Fibroblast of lung (primary cell): ENCODE measurements around the gene THOC7. TPM values are rescaled to one million over a fixed set of nuclear protein-coding genes. Genes with fewer than 3 reads are reported as not detected.

Source experiments
- DNase-seq, 2 donors: peaks; one replicate each; pipeline versions ENCODE4 v3.0.0 to v3.0.0-alpha.2; 2010; ENCODE audit warnings: low read depth in 2 of 2
- H2AFZ ChIP-seq: 2 replicates; pipeline ENCODE4 v1.5.1; 2012; ENCODE audit warnings: low read length, control low read depth, inconsistent platforms
- H3K27ac ChIP-seq: 2 replicates; pipeline ENCODE4 v1.5.1; 2011; ENCODE audit warnings: low read length, control low read depth; ENCODE audit not compliant: insufficient read depth
- H3K27me3 ChIP-seq: 2 replicates; pipeline ENCODE4 v1.5.1; 2011; ENCODE audit warnings: mild to moderate bottlenecking, low read length; ENCODE audit not compliant: control insufficient read depth, insufficient read depth
- H3K36me3 ChIP-seq: 2 replicates; pipeline ENCODE4 v1.5.1; 2011; ENCODE audit warnings: low read length; ENCODE audit not compliant: control insufficient read depth, insufficient read depth
- H3K4me1 ChIP-seq: 2 replicates; pipeline ENCODE4 v1.5.1; 2011; ENCODE audit warnings: low read length; ENCODE audit not compliant: control insufficient read depth, insufficient read depth; ENCODE audit errors: extremely low read depth
- H3K4me2 ChIP-seq: 2 replicates; pipeline ENCODE4 v1.5.1; 2011; ENCODE audit warnings: low read length, control low read depth; ENCODE audit not compliant: insufficient read depth; ENCODE audit errors: extremely low read depth
- H3K4me3 ChIP-seq, 4 experiments: fragments of 200-600 bp in 1 of 4; sonication (generic) in 1 of 4; replicated peaks in 1 of 4; 2 replicates each; pipeline ENCODE4 v1.5.1; 2011 to 2016; ENCODE audit warnings: low read length in 4 of 4, low read depth in 3 of 4, mild to moderate bottlenecking in 3 of 4, control low read depth in 2 of 4, inconsistent platforms in 1 of 4, mixed read lengths in 1 of 4; ENCODE audit not compliant: insufficient read depth in 1 of 4; ENCODE audit errors: control extremely low read depth in 1 of 4
- H3K79me2 ChIP-seq: 2 replicates; pipeline ENCODE4 v1.5.1; 2012; ENCODE audit warnings: mild to moderate bottlenecking, low read length, inconsistent platforms; ENCODE audit not compliant: control insufficient read depth, insufficient read depth
- H3K9ac ChIP-seq: 2 replicates; pipeline ENCODE4 v1.5.1; 2011; ENCODE audit warnings: mild to moderate bottlenecking, low read length, control low read depth; ENCODE audit not compliant: insufficient read depth
- H3K9me3 ChIP-seq: 2 replicates; pipeline ENCODE4 v1.5.1; 2012; ENCODE audit warnings: low read depth, low read length; ENCODE audit not compliant: control insufficient read depth, insufficient read depth
- H4K20me1 ChIP-seq: 2 replicates; pipeline ENCODE4 v1.5.1; 2011; ENCODE audit warnings: low read length; ENCODE audit not compliant: control insufficient read depth, insufficient read depth; ENCODE audit errors: extremely low read depth
- EZH2 ChIP-seq: IDR thresholded peaks from 2 replicates; pipeline ENCODE4 v1.5.1; 2012; ENCODE audit warnings: low read length, control low read depth, mild to moderate bottlenecking; ENCODE audit errors: missing control alignments
- polyA plus RNA-seq, 2 donors: library from polyadenylated mRNA; depleted of rRNA in 1 of 2; stranded (reverse) in 1 of 2; unstranded in 1 of 2; fragments of >200 nt; gene quantifications; 2 replicates each; pipeline ENCODE4 v1.2.1, GENCODE V29; 2011 to 2012; ENCODE audit warnings: missing spikeins in 1 of 2
- total RNA-seq: library from RNA; depleted of rRNA; stranded (reverse); fragments of >200 nt; gene quantifications from 2 replicates; pipeline ENCODE4 v1.2.1, GENCODE V29; 2014
- TF ChIP-seq, protein P1 (sequence below), 2 donors: IDR thresholded peaks in 1 of 2; conservative IDR thresholded peaks in 1 of 2; 1 replicate in 1 of 2; 2 replicates in 1 of 2; pipeline ENCODE4 v1.5.1; 2011 to 2012; ENCODE audit warnings: low read length in 2 of 2, control low read depth in 1 of 2, inconsistent platforms in 1 of 2, low read depth in 1 of 2, mild to moderate bottlenecking in 1 of 2

The THOC7 gene
- total and polyA plus RNA-seq, 2 donors (not counting 1 experiment from before 2014, with no cell fraction given), result 35.3 to 103 TPM

DNA sequence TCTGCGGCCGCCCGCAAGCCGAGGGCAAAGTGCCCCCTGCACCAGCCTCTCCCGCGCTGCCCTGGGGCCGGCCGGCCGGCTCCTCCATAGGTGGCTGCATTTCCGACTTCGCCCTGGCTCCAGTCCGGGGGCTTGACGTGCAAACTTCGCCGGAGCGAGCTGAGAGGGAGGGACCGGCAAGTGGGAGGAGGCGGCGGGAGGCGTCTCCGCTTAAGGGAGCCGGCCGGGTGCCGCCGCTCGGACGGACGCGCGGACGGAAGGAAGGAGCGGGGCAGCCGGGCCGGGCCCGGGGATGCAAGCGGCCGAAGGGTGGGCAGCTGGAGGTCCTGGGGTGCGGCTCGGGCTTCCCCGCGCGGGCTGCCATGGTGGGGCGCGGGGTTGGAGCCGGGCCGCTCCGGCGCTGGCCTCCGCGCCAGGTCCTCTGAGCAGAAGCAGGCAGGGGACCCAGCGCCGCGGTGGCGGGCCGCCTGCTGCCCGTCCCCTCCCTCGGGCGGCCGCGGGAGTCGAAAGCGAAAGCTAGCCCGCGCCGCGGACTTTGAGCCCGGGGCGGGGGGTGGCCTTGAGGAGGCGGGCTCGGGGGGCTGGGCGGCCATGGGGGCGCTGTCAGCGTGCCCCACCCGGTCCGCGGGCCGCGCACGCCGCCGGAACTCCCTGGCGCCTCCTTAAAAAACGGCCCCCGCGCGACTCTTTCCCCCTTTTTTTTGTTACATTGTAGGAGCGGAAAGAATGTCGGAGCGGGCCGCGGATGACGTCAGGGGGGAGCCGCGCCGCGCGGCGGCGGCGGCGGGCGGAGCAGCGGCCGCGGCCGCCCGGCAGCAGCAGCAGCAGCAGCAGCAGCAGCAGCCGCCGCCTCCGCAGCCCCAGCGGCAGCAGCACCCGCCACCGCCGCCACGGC, 48.5 kb upstream of the THOC7 start, which contains the start of gene SCAANT1:
TSS of gene SCAANT1 (minus strand) at position 511 of the 895 bp plus-strand sequence.
- Histone ChIP-seq H3K4me3 (peak within 1 kb of the TSS; percentile 76 to 88 (median 78)), H3K27ac (peak within 1 kb of the TSS; percentile 94), H3K36me3 (peaks cover 2% of the 10 kb centered on the region), H3K9ac (peak within 1 kb of the TSS; percentile 95), H3K4me2 (peak within 1 kb of the TSS; percentile 95), H4K20me1 (no peaks in the 10 kb centered on the region), H3K4me1 (peaks cover 11% of the 10 kb centered on the region), H3K27me3 (no peaks in the 10 kb centered on the region), H3K79me2 (peaks cover 26% of the 10 kb centered on the region), H3K9me3 (no peaks in the 10 kb centered on the region), H2AFZ (peak within 1 kb of the TSS; percentile 55)
- no peak for TF ChIP-seq EZH2
- TF ChIP-seq, protein P1, sequence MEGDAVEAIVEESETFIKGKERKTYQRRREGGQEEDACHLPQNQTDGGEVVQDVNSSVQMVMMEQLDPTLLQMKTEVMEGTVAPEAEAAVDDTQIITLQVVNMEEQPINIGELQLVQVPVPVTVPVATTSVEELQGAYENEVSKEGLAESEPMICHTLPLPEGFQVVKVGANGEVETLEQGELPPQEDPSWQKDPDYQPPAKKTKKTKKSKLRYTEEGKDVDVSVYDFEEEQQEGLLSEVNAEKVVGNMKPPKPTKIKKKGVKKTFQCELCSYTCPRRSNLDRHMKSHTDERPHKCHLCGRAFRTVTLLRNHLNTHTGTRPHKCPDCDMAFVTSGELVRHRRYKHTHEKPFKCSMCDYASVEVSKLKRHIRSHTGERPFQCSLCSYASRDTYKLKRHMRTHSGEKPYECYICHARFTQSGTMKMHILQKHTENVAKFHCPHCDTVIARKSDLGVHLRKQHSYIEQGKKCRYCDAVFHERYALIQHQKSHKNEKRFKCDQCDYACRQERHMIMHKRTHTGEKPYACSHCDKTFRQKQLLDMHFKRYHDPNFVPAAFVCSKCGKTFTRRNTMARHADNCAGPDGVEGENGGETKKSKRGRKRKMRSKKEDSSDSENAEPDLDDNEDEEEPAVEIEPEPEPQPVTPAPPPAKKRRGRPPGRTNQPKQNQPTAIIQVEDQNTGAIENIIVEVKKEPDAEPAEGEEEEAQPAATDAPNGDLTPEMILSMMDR (conservative IDR thresholded peaks at IDR 0.05 in 1 of 2, IDR thresholded peaks at IDR 0.05 in 1 of 2; ENCODE audit: low read depth in 1 of 2, low read length in 2 of 2), result no peak
- DNase-seq, result peak; percentile 91 to 92

GRCh38 chr3:63911509-63911872, 47.9 kb upstream of the THOC7 start:
- peak overlapping the region; percentile 55 for H2AFZ ChIP-seq
- H3K79me2 ChIP-seq, result peaks cover 24% of the 10 kb centered on the region
- no peaks in the 10 kb centered on the region for H3K9me3 ChIP-seq
- H3K27me3 ChIP-seq, result no peaks in the 10 kb centered on the region
- no peaks in the 10 kb centered on the region for H4K20me1 ChIP-seq
- no peak for TF ChIP-seq EZH2
- TF ChIP-seq, protein P1 (conservative IDR thresholded peaks at IDR 0.05 in 1 of 2, IDR thresholded peaks at IDR 0.05 in 1 of 2; ENCODE audit: low read depth in 1 of 2, low read length in 2 of 2), result no peak
- peak overlapping the region; percentile 94 for H3K27ac ChIP-seq
- H3K4me1 ChIP-seq, result peaks cover 11% of the 10 kb centered on the region
- peak overlapping the region; percentile 95 for H3K9ac ChIP-seq
- peak; percentile 16 to 19 for DNase-seq
- peaks cover 2% of the 10 kb centered on the region for H3K36me3 ChIP-seq
- H3K4me2 ChIP-seq, result peak overlapping the region; percentile 95
- H3K4me3 ChIP-seq, result peak overlapping the region; percentile 71 to 88 (median 76)

DNA sequence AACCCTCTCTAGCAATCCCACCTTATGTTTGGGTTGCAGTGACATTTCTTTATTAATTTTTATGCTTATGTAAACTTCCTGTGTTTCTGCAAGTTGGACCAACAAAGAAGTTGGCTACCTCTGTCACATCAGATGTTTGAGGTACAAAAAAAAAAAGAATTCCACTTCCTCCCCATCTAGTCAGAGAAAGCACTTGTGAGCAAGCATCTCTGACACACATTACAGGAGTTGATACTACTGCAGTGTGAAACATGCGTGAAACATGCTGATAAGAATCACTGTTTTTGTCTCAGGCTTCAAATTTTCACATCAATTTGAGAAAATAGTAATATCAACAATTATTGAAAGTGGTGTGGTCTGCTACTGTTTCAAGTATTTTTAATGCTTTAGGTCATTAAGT, 47.3 kb upstream of the THOC7 start:
- H3K4me3 ChIP-seq, result peak overlapping the region; percentile 71 to 88 (median 76)
- DNase-seq, result peak; percentile 20 to 44
- TF ChIP-seq, protein P1 (conservative IDR thresholded peaks at IDR 0.05 in 1 of 2, IDR thresholded peaks at IDR 0.05 in 1 of 2; ENCODE audit: low read depth in 1 of 2, low read length in 2 of 2), result no peak
- TF ChIP-seq EZH2, result no peak
- peak overlapping the region; percentile 94 for H3K27ac ChIP-seq
- H3K79me2 ChIP-seq, result peaks cover 22% of the 10 kb centered on the region
- no peaks in the 10 kb centered on the region for H3K27me3 ChIP-seq
- H3K4me2 ChIP-seq, result peak overlapping the region; percentile 95
- no peak overlapping the region for H3K9ac ChIP-seq
- no peaks in the 10 kb centered on the region for H4K20me1 ChIP-seq
- no peak overlapping the region for H2AFZ ChIP-seq
- peaks cover 11% of the 10 kb centered on the region for H3K4me1 ChIP-seq
- H3K36me3 ChIP-seq, result peaks cover 2% of the 10 kb centered on the region
- H3K9me3 ChIP-seq, result no peaks in the 10 kb centered on the region
